Mucosa of descending colon (tissue), 3 donors: ENCODE measurements around the gene AP1M1. TPM values are rescaled to one million over a fixed set of nuclear protein-coding genes. Genes with fewer than 3 reads are reported as not detected.

ENCODE experiments used
- ATAC-seq: fragments of 200-7000 bp; cut with Tn5 transposase; one replicate; pipeline ENCODE4 v1.9.1; 2020; ENCODE audit warnings: mild to moderate bottlenecking, moderate library complexity
- DNase-seq, 3 donors: peaks; one replicate each; pipeline ENCODE4 v3.0.0-alpha.2; 2020
- H3K36me3 ChIP-seq: fragments of 200-600 bp; one replicate; pipeline ENCODE4 v1.8.0; 2021; ENCODE audit warnings: low read depth, mild to moderate bottlenecking
- H3K4me1 ChIP-seq: fragments of 200-600 bp; one replicate; pipeline ENCODE4 v1.8.0; 2021; ENCODE audit warnings: low read depth, mild to moderate bottlenecking
- H3K4me3 ChIP-seq: fragments of 200-600 bp; one replicate; pipeline ENCODE4 v1.8.0; 2021; ENCODE audit warnings: mild to moderate bottlenecking
- H3K9me3 ChIP-seq: fragments of 200-600 bp; one replicate; pipeline ENCODE4 v1.8.0; 2021; ENCODE audit warnings: mild to moderate bottlenecking
- intact Hi-C, 2 donors: fragments of 100-400 bp; cut with DNase I in 1 of 2; cut with micrococcal nuclease in 1 of 2; formaldehyde crosslinking; loops; one replicate each; pipeline versions ENCODE4 v1.11.0 to v1.11.1; 2022; cut with DNase I, micrococcal nuclease
- total RNA-seq, 3 donors: library from RNA; stranded (reverse); fragmentation: NEBNext Ultra II Directional in 2 of 3; extraction: Animal tissue kit (Norgen Biotek cat#: 25700) in 2 of 3; gene quantifications; one replicate each; pipeline versions ENCODE4 v1.2.1 to v1.2.4, GENCODE V29; 2021 to 2023
- TF ChIP-seq, protein P1 (sequence below): fragments of 200-600 bp; IDR thresholded peaks from one replicate; pipeline ENCODE4 v1.8.0; 2022; ENCODE audit warnings: antibody characterized with exemption, mild to moderate bottlenecking
- donor health status: DM: no; HTN: no; CAD: no; lungs with moderate emphysema.
- donor health status: DM: no; HTN: no; CAD: no.
- donor health status: DM: no; HTN: yes; CAD: no.

Gene AP1M1
- total RNA-seq, 3 donors from 2014 or later = 26.3 to 59.3 (median 33.2) TPM

DNA sequence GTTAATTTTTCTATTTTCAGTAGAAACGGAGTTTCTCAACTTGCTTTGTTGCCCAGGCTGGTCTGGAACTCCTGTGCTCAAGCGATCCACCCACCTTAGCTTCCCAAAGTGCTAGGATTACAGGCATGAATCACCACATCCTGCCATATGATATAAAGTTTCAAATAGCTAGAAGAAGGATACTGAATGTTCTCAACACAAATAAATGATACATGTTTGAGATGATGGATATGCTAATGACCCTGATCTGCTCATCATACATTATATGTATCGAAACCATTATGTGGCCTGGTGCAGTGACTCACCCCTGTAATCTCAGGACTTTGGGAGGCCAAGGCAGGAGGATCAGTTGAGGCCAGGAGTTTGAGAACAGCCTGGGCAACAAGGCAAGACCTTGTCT lies 35.9 kb upstream of the AP1M1 start:
- DNase-seq (no peak), ATAC-seq (peak; percentile 59)
- no peak overlapping the region for H3K4me3 ChIP-seq
- H3K4me1 ChIP-seq = peaks cover 5% of the 10 kb centered on the region
- no peaks in the 10 kb centered on the region for H3K36me3 ChIP-seq
- no peaks in the 10 kb centered on the region for H3K9me3 ChIP-seq
- TF ChIP-seq, protein P1, sequence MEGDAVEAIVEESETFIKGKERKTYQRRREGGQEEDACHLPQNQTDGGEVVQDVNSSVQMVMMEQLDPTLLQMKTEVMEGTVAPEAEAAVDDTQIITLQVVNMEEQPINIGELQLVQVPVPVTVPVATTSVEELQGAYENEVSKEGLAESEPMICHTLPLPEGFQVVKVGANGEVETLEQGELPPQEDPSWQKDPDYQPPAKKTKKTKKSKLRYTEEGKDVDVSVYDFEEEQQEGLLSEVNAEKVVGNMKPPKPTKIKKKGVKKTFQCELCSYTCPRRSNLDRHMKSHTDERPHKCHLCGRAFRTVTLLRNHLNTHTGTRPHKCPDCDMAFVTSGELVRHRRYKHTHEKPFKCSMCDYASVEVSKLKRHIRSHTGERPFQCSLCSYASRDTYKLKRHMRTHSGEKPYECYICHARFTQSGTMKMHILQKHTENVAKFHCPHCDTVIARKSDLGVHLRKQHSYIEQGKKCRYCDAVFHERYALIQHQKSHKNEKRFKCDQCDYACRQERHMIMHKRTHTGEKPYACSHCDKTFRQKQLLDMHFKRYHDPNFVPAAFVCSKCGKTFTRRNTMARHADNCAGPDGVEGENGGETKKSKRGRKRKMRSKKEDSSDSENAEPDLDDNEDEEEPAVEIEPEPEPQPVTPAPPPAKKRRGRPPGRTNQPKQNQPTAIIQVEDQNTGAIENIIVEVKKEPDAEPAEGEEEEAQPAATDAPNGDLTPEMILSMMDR = no peak
- intact Hi-C loops = no loop called here

DNA sequence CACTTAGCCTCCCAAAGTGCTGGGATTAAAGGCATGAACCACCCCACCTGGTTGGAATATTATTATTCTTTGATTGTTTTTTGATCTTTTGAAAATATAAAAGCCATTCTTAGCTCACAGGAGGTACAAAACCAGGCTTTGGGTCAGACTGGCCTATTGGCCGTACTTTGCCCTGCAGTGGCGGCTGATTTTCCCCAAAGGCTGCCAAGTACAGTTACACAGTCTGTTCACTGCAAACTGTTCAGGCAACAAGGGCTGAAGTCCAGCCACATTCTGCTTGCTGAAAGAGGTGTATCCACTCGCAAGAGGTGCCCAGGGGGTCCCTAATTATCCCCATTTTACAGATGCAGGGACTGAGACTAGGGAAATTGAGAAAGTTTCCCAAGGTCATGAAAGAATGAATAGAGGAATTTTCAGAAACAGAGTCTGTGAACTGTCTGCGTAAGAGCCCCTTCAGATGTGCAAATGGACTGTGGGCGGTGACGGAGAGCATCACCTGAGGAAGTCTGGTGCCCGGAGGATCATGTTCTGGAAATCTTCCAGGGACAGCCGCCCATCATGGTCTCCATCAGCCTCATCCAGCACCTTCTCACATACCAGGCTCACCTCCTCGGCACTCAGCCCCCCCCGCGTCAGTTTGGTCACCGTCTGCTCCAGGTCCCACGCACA lies 33.4 kb upstream of the AP1M1 start:
- no peaks in the 10 kb centered on the region for H3K9me3 ChIP-seq

DNA sequence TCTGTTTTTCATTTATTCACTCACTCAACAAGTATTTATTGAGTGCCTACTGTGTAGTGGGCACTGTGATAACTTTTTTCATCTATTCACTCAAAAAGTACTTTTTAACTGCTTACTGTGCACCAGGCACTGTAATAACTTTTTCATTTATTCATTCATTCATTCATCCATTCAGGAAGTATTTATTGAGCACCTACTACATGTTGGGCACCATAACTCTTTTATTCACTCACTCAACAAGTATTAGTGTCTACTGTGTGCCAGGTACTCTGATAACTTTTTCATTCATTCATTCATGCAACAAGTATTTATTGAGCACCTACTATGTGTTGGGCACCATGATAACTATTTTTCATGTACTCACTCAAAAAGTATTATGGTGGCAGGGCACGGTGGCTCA lies 31.3 kb upstream of the AP1M1 start:
- intact Hi-C loops = no loop called here
- Histone ChIP-seq H3K4me1 (peaks cover 5% of the 10 kb centered on the region), H3K9me3 (no peaks in the 10 kb centered on the region), H3K36me3 (no peaks in the 10 kb centered on the region), H3K4me3 (no peak overlapping the region)
- TF ChIP-seq, protein P1 = no peak
- ATAC-seq = no peak
- DNase-seq = no peak

More for the DNA sequence above, 33.4 kb upstream of the AP1M1 start:
- ATAC-seq = peak; percentile 57
- TF ChIP-seq, protein P1 = no peak
- DNase-seq = peak in 2 of 3 donors; percentile 34 to 50
- intact Hi-C loops = no loop called here
- no peaks in the 10 kb centered on the region for H3K36me3 ChIP-seq
- H3K4me3 ChIP-seq = no peak overlapping the region
- H3K4me1 ChIP-seq = peaks cover 5% of the 10 kb centered on the region

DNA sequence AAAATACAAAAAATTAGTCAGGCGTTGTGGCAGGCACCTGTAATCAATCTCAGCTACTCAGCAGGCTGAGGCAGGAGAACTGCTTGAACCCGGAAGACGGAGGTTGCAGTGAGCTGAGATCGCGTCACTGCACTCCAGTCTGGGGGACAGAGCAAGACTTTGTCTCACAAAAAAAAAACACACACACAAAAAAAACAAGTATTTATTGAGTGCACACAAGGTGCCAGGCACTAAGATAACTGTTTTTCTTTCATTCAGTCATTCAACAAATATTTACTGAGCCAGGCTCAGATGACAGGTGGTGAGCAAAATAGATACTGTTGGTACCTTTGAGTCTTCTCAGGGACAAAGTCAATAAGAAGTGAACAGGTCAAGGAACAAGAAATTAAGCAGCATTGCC lies 30.7 kb upstream of the AP1M1 start:
- no peak overlapping the region for H3K4me3 ChIP-seq
- no peaks in the 10 kb centered on the region for H3K9me3 ChIP-seq
- no peaks in the 10 kb centered on the region for H3K36me3 ChIP-seq
- no peak for DNase-seq
- H3K4me1 ChIP-seq = peaks cover 5% of the 10 kb centered on the region
- ATAC-seq = no peak
- TF ChIP-seq, protein P1 = no peak
- intact Hi-C loops = no loop called here

DNA sequence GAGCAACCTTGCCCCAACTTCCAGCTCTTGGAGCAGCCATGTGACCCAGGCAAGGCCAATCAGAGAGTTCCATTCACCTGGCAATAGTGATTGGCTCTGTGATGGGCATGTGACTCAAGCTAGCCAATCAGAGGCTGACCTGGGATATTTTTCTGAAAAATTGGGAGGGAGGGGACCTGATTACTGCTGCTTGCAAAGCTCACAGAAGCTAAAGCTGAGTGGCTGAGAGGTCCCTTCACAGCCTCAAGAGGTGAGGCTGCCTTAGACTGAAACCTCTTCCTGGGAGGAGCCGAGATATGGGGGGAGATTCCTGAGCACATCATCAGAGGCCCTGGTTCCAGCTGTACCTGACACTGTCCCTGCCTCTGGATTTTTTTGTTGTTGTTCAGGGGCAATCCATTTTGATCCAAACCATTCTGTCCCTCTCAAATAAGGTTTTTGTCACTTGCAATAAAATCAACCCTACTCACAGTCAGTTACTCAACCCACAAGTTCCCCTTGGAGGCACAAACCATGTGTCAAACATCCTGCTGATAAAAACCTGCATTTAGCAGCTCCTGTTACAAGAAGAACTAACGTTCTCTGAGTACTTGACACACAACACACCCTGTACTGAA lies 29.1 kb upstream of the AP1M1 start:
- Histone ChIP-seq H3K36me3 (no peaks in the 10 kb centered on the region), H3K4me3 (no peak overlapping the region), H3K9me3 (no peaks in the 10 kb centered on the region), H3K4me1 (peaks cover 5% of the 10 kb centered on the region)
- ATAC-seq (no peak), DNase-seq (no peak)
- intact Hi-C loops = no loop called here
- TF ChIP-seq, protein P1 = no peak
